HepG2 (cell line): ENCODE results near the gene TNP2. TPM values are rescaled to one million over a fixed set of nuclear protein-coding genes. Genes with fewer than 3 reads are reported as not detected.

Source experiments
- ATF7 ChIP-seq, 2 experiments: fragments of 450-650 bp in 1 of 2; sonication (generic) in 1 of 2; formaldehyde crosslinking in 1 of 2; IDR thresholded peaks; 2 replicates each; pipeline versions ENCODE4 v1.4.0 to v1.6.1; 2016 to 2020; ENCODE audit warnings: antibody characterized with exemption in 1 of 2, mild to moderate bottlenecking in 1 of 2, missing genetic modification reagents in 1 of 2
- CHCHD3 ChIP-seq: sonication (generic); formaldehyde crosslinking; IDR thresholded peaks from 2 replicates; pipeline ENCODE4 v1.8.0; 2022; ENCODE audit warnings: mild to moderate bottlenecking, missing genetic modification reagents, moderate library complexity
- FOXK1 ChIP-seq: sonication (generic); formaldehyde crosslinking; IDR thresholded peaks from 2 replicates; pipeline ENCODE4 v1.4.0; 2020; ENCODE audit warnings: low read depth, missing genetic modification reagents, borderline replicate concordance
- FOXK2 ChIP-seq: fragments of 450-650 bp; IDR thresholded peaks from 2 replicates; pipeline ENCODE4 v1.6.1; 2016
- NRL ChIP-seq: sonication (generic); formaldehyde crosslinking; IDR thresholded peaks from 2 replicates; pipeline ENCODE4 v1.5.0; 2020; ENCODE audit warnings: missing genetic modification reagents, mild to moderate bottlenecking, moderate library complexity, borderline replicate concordance
- PCBP2 ChIP-seq: fragments of 200-400 bp; formaldehyde crosslinking; optimal IDR thresholded peaks from 2 replicates; pipeline ENCODE3; 2018; ENCODE audit warnings: low read length, low read depth; ENCODE audit not compliant: poor library complexity, severe bottlenecking
- RBM22 ChIP-seq: fragments of 200-400 bp; formaldehyde crosslinking; optimal IDR thresholded peaks from 2 replicates; pipeline ENCODE3; 2017; ENCODE audit warnings: mild to moderate bottlenecking, low read length, moderate library complexity
- TCF7L2 ChIP-seq: IDR thresholded peaks from 2 replicates; pipeline ENCODE4 v1.6.1; 2011; ENCODE audit warnings: mild to moderate bottlenecking, low read depth, low read length, moderate library complexity
- ZBTB21 ChIP-seq: sonication (generic); formaldehyde crosslinking; IDR thresholded peaks from 2 replicates; pipeline ENCODE4 v1.4.0; 2020; ENCODE audit warnings: missing genetic modification reagents
- ZBTB7B ChIP-seq: sonication (generic); formaldehyde crosslinking; IDR thresholded peaks from 2 replicates; pipeline ENCODE4 v1.4.0; 2020; ENCODE audit warnings: missing genetic modification reagents
- ZNF407 ChIP-seq: sonication (generic); formaldehyde crosslinking; IDR thresholded peaks from one replicate; pipeline ENCODE4 v1.5.1; 2020; ENCODE audit warnings: mild to moderate bottlenecking, missing genetic modification reagents; ENCODE audit errors: not compliant biosample characterization
- ZNF441 ChIP-seq: sonication (generic); formaldehyde crosslinking; IDR thresholded peaks from 2 replicates; pipeline ENCODE4 v1.7.0; 2021; ENCODE audit warnings: missing genetic modification reagents, borderline replicate concordance
- ZNF678 ChIP-seq: sonication (generic); formaldehyde crosslinking; IDR thresholded peaks from 2 replicates; pipeline ENCODE4 v1.4.0; 2020; ENCODE audit warnings: mild to moderate bottlenecking, missing genetic modification reagents
- ZXDC ChIP-seq: sonication (generic); formaldehyde crosslinking; IDR thresholded peaks from 2 replicates; pipeline ENCODE4 v1.5.0; 2020; ENCODE audit warnings: mild to moderate bottlenecking, missing genetic modification reagents
- polyA plus RNA-seq, 8 experiments: library from polyadenylated mRNA; depleted of rRNA in 3 of 8; stranded (reverse) in 7 of 8; unstranded in 1 of 8; fragments of >200 nt; fragmentation: Illumina TruSeq in 4 of 8; extraction: Trizol in 4 of 8; gene quantifications; 2 replicates each; pipeline versions ENCODE4 v1.2.1 to v1.2.3, GENCODE V29; 2011 to 2016; ENCODE audit warnings: low read depth in 4 of 8, missing spikeins in 1 of 8, mixed read lengths in 1 of 8; ENCODE audit not compliant: insufficient read depth in 1 of 8
- total RNA-seq, 5 experiments: library from RNA; depleted of rRNA; stranded (reverse); fragments of >200 nt; fragmentation: Illumina TruSeq; extraction: Trizol; gene quantifications; 2 replicates each; pipeline ENCODE4 v1.2.3, GENCODE V29; 2016; ENCODE audit warnings: low read depth in 1 of 5
- TF ChIP-seq, protein P1 (sequence below): sonication (generic); formaldehyde crosslinking; IDR thresholded peaks from 2 replicates; pipeline ENCODE4 v1.8.0; 2022; ENCODE audit warnings: missing genetic modification reagents, mild to moderate bottlenecking, moderate library complexity, borderline replicate concordance

TNP2 gene
- total and polyA plus RNA-seq, 2 of the 13 experiments (the other 11 are each of a cell fraction or from before 2014, with no cell fraction given), result not detected

GRCh38 chr16:11309895-11310633 lies 40.9 kb upstream of the TNP2 start (continued):
- TF ChIP-seq ZNF407 (CRISPR knock-in tag) (no peak), ATF7 (IDR thresholded peaks at IDR 0.05) (peak; percentile 52), ATF7 (CRISPR knock-in tag; IDR thresholded peaks at IDR 0.05) (peak; percentile 79; the same call in 1 of the 2 replicates), ZBTB21 (CRISPR knock-in tag) (no peak), NRL (peak; percentile 17; the same call in 1 of the 2 replicates), FOXK2 (peak; percentile 99), TCF7L2 (no peak), ZBTB7B (no peak), RBM22 (no peak), CHCHD3 (no peak), ZNF441 (CRISPR knock-in tag) (0 out of 2 replicates have a peak, but pooled peaks have one; percentile 42), ZNF678 (no peak), PCBP2 (no peak), ZXDC (CRISPR knock-in tag) (no peak), FOXK1 (peak; percentile 97)
- TF ChIP-seq, protein P1, sequence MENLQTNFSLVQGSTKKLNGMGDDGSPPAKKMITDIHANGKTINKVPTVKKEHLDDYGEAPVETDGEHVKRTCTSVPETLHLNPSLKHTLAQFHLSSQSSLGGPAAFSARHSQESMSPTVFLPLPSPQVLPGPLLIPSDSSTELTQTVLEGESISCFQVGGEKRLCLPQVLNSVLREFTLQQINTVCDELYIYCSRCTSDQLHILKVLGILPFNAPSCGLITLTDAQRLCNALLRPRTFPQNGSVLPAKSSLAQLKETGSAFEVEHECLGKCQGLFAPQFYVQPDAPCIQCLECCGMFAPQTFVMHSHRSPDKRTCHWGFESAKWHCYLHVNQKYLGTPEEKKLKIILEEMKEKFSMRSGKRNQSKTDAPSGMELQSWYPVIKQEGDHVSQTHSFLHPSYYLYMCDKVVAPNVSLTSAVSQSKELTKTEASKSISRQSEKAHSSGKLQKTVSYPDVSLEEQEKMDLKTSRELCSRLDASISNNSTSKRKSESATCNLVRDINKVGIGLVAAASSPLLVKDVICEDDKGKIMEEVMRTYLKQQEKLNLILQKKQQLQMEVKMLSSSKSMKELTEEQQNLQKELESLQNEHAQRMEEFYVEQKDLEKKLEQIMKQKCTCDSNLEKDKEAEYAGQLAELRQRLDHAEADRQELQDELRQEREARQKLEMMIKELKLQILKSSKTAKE (CRISPR knock-in tag), result peak; percentile 90
